DND-41 (cell line): ENCODE results near the gene PGM5.
"Not testable (repeated sequence)": the region's sequence is repeated elsewhere in the genome, so short reads cannot be mapped to it uniquely, and the experiment has no call there.

ENCODE experiments used
- ATAC-seq: fragments of 200-7000 bp; cut with Tn5 transposase; 3 replicates; pipeline ENCODE4 v1.9.1; 2021; ENCODE audit warnings: low read depth; ENCODE audit not compliant: insufficient read depth
- DNase-seq: peaks from one replicate; pipeline ENCODE4 v3.0.0-alpha.2; 2020
- H2AFZ ChIP-seq: 2 replicates; pipeline ENCODE4 v1.6.0; 2012; ENCODE audit warnings: low read depth, low read length
- H3K27ac ChIP-seq: 2 replicates; pipeline ENCODE4 v1.5.1; 2012; ENCODE audit warnings: low read length, inconsistent platforms
- H3K27me3 ChIP-seq: fragments of 200-600 bp; sonication (generic); 2 replicates; pipeline ENCODE4 v1.6.0; 2012; ENCODE audit warnings: low read length, mild to moderate bottlenecking, inconsistent platforms; ENCODE audit not compliant: insufficient read depth, poor library complexity
- H3K36me3 ChIP-seq: 2 replicates; pipeline ENCODE4 v1.5.1; 2012; ENCODE audit warnings: low read length, inconsistent platforms; ENCODE audit not compliant: insufficient read depth
- H3K4me1 ChIP-seq: 2 replicates; pipeline ENCODE4 v1.5.1; 2012; ENCODE audit warnings: mild to moderate bottlenecking, low read length; ENCODE audit not compliant: insufficient read depth
- H3K4me2 ChIP-seq: 2 replicates; pipeline ENCODE4 v1.6.0; 2012; ENCODE audit warnings: mild to moderate bottlenecking, moderate library complexity, low read length, inconsistent platforms; ENCODE audit not compliant: insufficient read depth
- H3K4me3 ChIP-seq, 2 experiments: fragments of 200-600 bp in 1 of 2; shearing (Covaris generic) in 1 of 2; 2 replicates each; pipeline ENCODE4 v1.5.1; 2012 to 2016; ENCODE audit warnings: inconsistent platforms in 2 of 2, low read length in 2 of 2, mild to moderate bottlenecking in 2 of 2, low read depth in 1 of 2, moderate library complexity in 1 of 2
- H3K79me2 ChIP-seq: 2 replicates; pipeline ENCODE4 v1.6.0; 2012; ENCODE audit warnings: low read length, inconsistent platforms; ENCODE audit not compliant: insufficient read depth
- H3K9ac ChIP-seq: 2 replicates; pipeline ENCODE4 v1.6.0; 2012; ENCODE audit warnings: low read depth, mild to moderate bottlenecking, inconsistent platforms, low read length, moderate library complexity
- H3K9me3 ChIP-seq: 2 replicates; pipeline ENCODE4 v1.5.1; 2012; ENCODE audit warnings: low read length, moderate library complexity, mild to moderate bottlenecking, inconsistent platforms; ENCODE audit not compliant: insufficient read depth, severe bottlenecking
- H4K20me1 ChIP-seq: 2 replicates; pipeline ENCODE4 v1.6.0; 2012; ENCODE audit warnings: low read length; ENCODE audit not compliant: insufficient read depth

The PGM5 gene

GRCh38 chr9:68356380-68357118 is at the start of gene PGM5:
TSS of gene PGM5 (plus strand) at chr9:68356611. CDS start at chr9:68357128, 517 bp downstream.
- not testable (repeated sequence) for H3K4me2 ChIP-seq, H3K9me3 ChIP-seq, H4K20me1 ChIP-seq, H3K36me3 ChIP-seq, H3K79me2 ChIP-seq, H3K4me3 ChIP-seq, H2AFZ ChIP-seq, DNase-seq, H3K4me1 ChIP-seq, H3K9ac ChIP-seq, H3K27ac ChIP-seq, ATAC-seq, H3K27me3 ChIP-seq

DNA sequence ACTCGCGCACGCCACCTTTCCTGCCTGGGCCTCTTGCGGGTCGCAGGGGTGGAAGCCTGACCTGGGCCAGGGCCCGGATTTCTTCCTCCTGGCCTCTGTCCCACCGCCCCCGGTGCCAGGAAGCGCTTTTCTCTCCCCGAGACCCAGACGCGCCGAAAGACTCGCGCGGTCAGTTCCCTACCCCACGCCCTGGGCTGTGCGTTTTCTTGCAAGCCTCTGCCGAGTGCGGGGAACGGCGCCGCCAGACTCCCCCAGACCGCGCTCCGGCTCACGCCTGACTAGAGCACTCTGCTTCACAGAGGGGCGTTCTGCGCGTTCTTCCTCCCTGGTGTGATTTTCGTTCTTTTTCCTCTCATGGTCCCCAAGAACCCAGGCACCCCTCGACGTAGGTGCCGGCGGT is 49.3 kb upstream of the PGM5 start:
- not testable (repeated sequence) for H3K79me2 ChIP-seq, H3K9me3 ChIP-seq, ATAC-seq, H3K27ac ChIP-seq, H3K4me1 ChIP-seq, H2AFZ ChIP-seq, H3K27me3 ChIP-seq, H3K36me3 ChIP-seq, H3K4me3 ChIP-seq, H4K20me1 ChIP-seq, DNase-seq, H3K4me2 ChIP-seq, H3K9ac ChIP-seq

DNA sequence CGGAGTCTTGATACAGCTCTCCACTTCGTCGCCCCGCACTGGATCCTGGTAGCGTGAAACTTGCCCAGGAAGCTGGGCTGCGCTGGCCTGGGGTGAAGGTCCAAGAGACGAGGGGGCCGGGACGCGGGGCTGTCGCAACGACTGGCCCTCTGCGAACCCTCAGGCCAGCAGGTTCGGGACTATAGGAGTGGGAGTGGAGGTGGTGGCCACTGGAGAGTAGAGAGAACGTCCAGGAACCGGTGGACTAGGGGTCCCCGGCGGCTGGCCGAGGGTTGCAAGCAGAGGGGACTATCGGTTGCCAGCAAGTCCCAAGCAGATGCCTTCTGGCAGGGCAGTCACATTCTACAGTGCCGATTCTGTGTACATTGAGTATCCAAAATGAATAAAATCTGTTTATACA is 48.8 kb upstream of the PGM5 start:
- H3K36me3 ChIP-seq, H3K9me3 ChIP-seq, H3K4me1 ChIP-seq, H3K27me3 ChIP-seq, H2AFZ ChIP-seq, H3K4me2 ChIP-seq, ATAC-seq, H3K79me2 ChIP-seq, H3K27ac ChIP-seq, H3K9ac ChIP-seq, DNase-seq, H3K4me3 ChIP-seq, H4K20me1 ChIP-seq: not testable (repeated sequence)

DNA sequence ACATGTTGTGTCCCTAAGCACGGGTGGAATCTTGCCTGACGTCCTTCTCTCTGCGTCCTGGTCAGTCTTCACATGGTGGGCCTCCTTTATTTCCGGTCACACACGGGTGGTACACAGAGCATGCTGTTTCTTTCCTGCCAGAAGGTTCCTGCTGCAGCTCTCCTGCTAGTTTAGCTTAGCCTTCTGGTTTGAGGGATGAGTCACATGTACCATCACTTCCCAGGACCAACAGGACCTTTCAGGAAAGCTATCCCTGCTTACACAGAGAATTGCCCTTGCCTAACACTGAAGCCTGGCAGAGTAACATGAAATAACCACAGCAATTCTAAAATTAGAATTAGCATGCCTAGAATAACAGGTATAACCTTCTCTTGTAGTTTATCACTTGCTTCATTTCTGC is 45.2 kb upstream of the PGM5 start:
- H3K9ac ChIP-seq, H3K9me3 ChIP-seq, H3K36me3 ChIP-seq, H3K79me2 ChIP-seq, H3K27me3 ChIP-seq, H3K4me2 ChIP-seq, H2AFZ ChIP-seq, H4K20me1 ChIP-seq, H3K4me1 ChIP-seq, ATAC-seq, H3K27ac ChIP-seq, DNase-seq, H3K4me3 ChIP-seq: not testable (repeated sequence)

GRCh38 chr9:68318209-68318608 is 38.2 kb upstream of the PGM5 start:
- H3K79me2 ChIP-seq, H3K4me2 ChIP-seq, H3K9me3 ChIP-seq, H3K27me3 ChIP-seq, H3K27ac ChIP-seq, H4K20me1 ChIP-seq, H3K4me1 ChIP-seq, DNase-seq, H3K36me3 ChIP-seq, H3K4me3 ChIP-seq, ATAC-seq, H2AFZ ChIP-seq, H3K9ac ChIP-seq: not testable (repeated sequence)

GRCh38 chr9:68323749-68324148 is 32.7 kb upstream of the PGM5 start:
- not testable (repeated sequence) for DNase-seq, H3K4me1 ChIP-seq, ATAC-seq

DNA sequence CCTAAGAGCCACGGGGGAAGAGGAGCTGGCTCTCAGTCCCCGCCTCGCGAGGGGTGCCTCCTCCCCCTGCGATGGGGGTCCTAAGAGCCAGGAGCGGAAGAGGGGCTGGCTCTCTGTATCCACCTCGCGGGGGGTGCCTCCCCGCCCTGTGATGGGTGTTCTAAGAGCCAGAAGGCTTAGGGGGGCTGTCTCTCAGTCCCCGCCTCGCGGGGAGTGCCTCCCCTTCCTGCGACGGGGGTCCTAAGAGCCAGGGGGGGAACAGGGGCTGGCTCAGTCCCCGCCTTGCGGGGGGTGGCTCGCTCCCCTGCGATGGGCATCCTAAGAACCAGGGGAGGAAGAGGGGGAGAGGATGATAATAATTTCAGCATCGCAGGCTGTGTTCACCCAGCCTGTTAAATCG is 31.9 kb upstream of the PGM5 start:
- H3K27ac ChIP-seq, H4K20me1 ChIP-seq, H3K4me1 ChIP-seq, H3K79me2 ChIP-seq, H3K9ac ChIP-seq, DNase-seq, H3K9me3 ChIP-seq, H2AFZ ChIP-seq, H3K27me3 ChIP-seq, H3K4me3 ChIP-seq, ATAC-seq, H3K4me2 ChIP-seq, H3K36me3 ChIP-seq: not testable (repeated sequence)

More at GRCh38 chr9:68323749-68324148, 32.7 kb upstream of the PGM5 start:
- H3K9ac ChIP-seq, H3K36me3 ChIP-seq, H3K27ac ChIP-seq, H4K20me1 ChIP-seq, H3K4me2 ChIP-seq, H3K9me3 ChIP-seq, H3K79me2 ChIP-seq, H2AFZ ChIP-seq, H3K4me3 ChIP-seq, H3K27me3 ChIP-seq: not testable (repeated sequence)

GRCh38 chr9:68329106-68329505 is 27.3 kb upstream of the PGM5 start:
- not testable (repeated sequence) for H2AFZ ChIP-seq, ATAC-seq, H3K36me3 ChIP-seq, H3K79me2 ChIP-seq, H3K27ac ChIP-seq, H3K27me3 ChIP-seq, H3K4me3 ChIP-seq, H4K20me1 ChIP-seq, H3K4me1 ChIP-seq, H3K9me3 ChIP-seq, H3K9ac ChIP-seq, DNase-seq, H3K4me2 ChIP-seq
